Measurements from ENCODE around the gene ECE1.

DNA sequence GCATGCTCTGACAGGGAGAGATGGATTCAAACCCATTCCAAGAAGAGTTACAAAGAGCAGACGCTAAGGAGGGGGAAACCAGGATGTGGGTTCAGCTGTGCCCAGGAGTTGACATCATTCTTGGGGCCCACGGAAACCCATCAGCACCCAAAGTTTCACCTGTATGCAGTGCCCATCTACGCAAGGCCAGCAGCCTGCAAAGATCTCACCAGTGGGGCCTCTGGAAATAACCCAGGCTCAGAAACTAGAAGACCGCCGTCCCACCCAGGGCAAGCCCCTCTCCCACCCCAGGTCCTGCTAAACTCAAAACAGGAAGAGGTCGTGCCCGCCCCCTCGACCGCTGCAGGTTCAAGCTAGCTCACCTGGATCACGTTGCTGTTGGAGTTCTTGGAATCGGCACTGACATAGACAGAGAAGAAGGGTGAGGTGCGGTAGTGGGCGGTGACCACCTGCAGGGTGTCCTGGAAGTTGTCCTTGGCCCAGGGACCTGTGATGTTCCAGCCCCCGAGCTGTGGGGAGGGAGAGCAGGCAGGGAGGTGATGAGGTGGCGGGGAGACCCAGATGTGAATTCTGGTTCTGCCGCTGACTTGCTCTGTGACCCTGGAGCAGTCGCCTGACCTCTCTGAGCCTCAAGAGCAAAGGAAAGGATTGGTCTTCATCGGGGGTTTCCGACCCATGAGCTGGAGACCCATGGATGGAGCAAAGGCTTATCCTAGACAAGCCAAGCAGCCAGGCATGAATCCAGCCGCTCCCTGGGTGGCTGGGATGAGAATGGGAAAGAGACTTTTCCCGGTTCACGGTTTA, 31.7 kb downstream of the ECE1 start:
- no peak for TF ChIP-seq CTCF (IDR thresholded peaks at IDR 0.05; ENCODE audit: low read length)
- no peak for TF ChIP-seq EZH2 (IDR thresholded peaks at IDR 0.05; ENCODE audit: borderline replicate concordance, low read length)
